Measurements from ENCODE around the gene KCTD1. TPM values are rescaled to one million over a fixed set of nuclear protein-coding genes. Genes with fewer than 3 reads are reported as not detected.

KCTD1 gene
- total and polyA plus RNA-seq, 4 donors, result 5.1 to 13.2 (median 9.3) TPM

- intact Hi-C loops (cut with DNase I), result no loop called here
- whole genome bisulfite sequencing, 2 donors, result 91 to 94% methylated on average over 2 of the region's 2 CpGs
- no peaks in the 10 kb centered on the region for H3K27me3 ChIP-seq (ENCODE audit: control insufficient read depth in 1 of 2, insufficient read depth in 2 of 2, low read length in 1 of 2)
- H3K4me3 ChIP-seq (ENCODE audit: low read length in 2 of 2), result no peak overlapping the region
- H3K36me3 ChIP-seq (ENCODE audit: control insufficient read depth in 1 of 2, insufficient read depth in 2 of 2, low read length in 1 of 2), result no peaks in the 10 kb centered on the region
- no peak for ATAC-seq (ENCODE audit: low FRiP score)
- no peaks in the 10 kb centered on the region for H3K9me3 ChIP-seq (ENCODE audit: control insufficient read depth, low read length)
- DNase-seq, result no peak
- H3K4me1 ChIP-seq (ENCODE audit: control insufficient read depth in 1 of 2, insufficient read depth in 2 of 2, low read length in 2 of 2), result no peaks in the 10 kb centered on the region
- H3K27ac ChIP-seq (ENCODE audit: low read depth in 1 of 2, low read length in 2 of 2), result no peak overlapping the region
Observed at GRCh38 chr18:26516964-26517363, 31.4 kb downstream of the KCTD1 start.

GRCh38 chr18:26515643-26516487 is 32.5 kb downstream of the KCTD1 start:
- ATAC-seq (ENCODE audit: low FRiP score), result no peak
- intact Hi-C loops (cut with DNase I), result no loop called here
- 96 to 97% methylated on average over 9 of the region's 9 CpGs for WGBS, 2 donors
- Histone ChIP-seq H3K4me3 (ENCODE audit: low read length in 2 of 2) (no peak overlapping the region), H3K27me3 (ENCODE audit: control insufficient read depth in 1 of 2, insufficient read depth in 2 of 2, low read length in 1 of 2) (no peaks in the 10 kb centered on the region), H3K36me3 (ENCODE audit: control insufficient read depth in 1 of 2, insufficient read depth in 2 of 2, low read length in 1 of 2) (no peaks in the 10 kb centered on the region), H3K4me1 (ENCODE audit: control insufficient read depth in 1 of 2, insufficient read depth in 2 of 2, low read length in 2 of 2) (no peaks in the 10 kb centered on the region), H3K27ac (ENCODE audit: low read depth in 1 of 2, low read length in 2 of 2) (no peak overlapping the region), H3K9me3 (ENCODE audit: control insufficient read depth, low read length) (no peaks in the 10 kb centered on the region)
- no peak for DNase-seq

- no peak for ATAC-seq (ENCODE audit: low FRiP score)
- Histone ChIP-seq H3K4me3 (ENCODE audit: low read length in 2 of 2) (no peak overlapping the region), H3K27me3 (ENCODE audit: control insufficient read depth in 1 of 2, insufficient read depth in 2 of 2, low read length in 1 of 2) (no peaks in the 10 kb centered on the region), H3K9me3 (ENCODE audit: control insufficient read depth, low read length) (no peaks in the 10 kb centered on the region), H3K4me1 (ENCODE audit: control insufficient read depth in 1 of 2, insufficient read depth in 2 of 2, low read length in 2 of 2) (no peaks in the 10 kb centered on the region), H3K36me3 (ENCODE audit: control insufficient read depth in 1 of 2, insufficient read depth in 2 of 2, low read length in 1 of 2) (no peaks in the 10 kb centered on the region), H3K27ac (ENCODE audit: low read depth in 1 of 2, low read length in 2 of 2) (no peak overlapping the region)
- intact Hi-C loops (cut with DNase I), result no loop called here
- WGBS, 2 donors, result 90 to 91% methylated on average over 10 of the region's 10 CpGs
- no peak for DNase-seq
Observed at GRCh38 chr18:26511339-26512071, 36.8 kb downstream of the KCTD1 start.

- Histone ChIP-seq H3K27me3 (ENCODE audit: control insufficient read depth in 1 of 2, insufficient read depth in 2 of 2, low read length in 1 of 2) (no peaks in the 10 kb centered on the region), H3K4me3 (ENCODE audit: low read length in 2 of 2) (no peak overlapping the region), H3K9me3 (ENCODE audit: control insufficient read depth, low read length) (no peaks in the 10 kb centered on the region), H3K27ac (ENCODE audit: low read depth in 1 of 2, low read length in 2 of 2) (no peak overlapping the region), H3K36me3 (ENCODE audit: control insufficient read depth in 1 of 2, insufficient read depth in 2 of 2, low read length in 1 of 2) (no peaks in the 10 kb centered on the region), H3K4me1 (ENCODE audit: control insufficient read depth in 1 of 2, insufficient read depth in 2 of 2, low read length in 2 of 2) (no peaks in the 10 kb centered on the region)
- DNase-seq (no peak), ATAC-seq (ENCODE audit: low FRiP score) (peak; percentile 73)
- WGBS, 2 donors, result 67 to 69% methylated on average over 3 of the region's 3 CpGs
- intact Hi-C loops (cut with DNase I), result no loop called here
Observed at GRCh38 chr18:26510337-26510736, 38.0 kb downstream of the KCTD1 start.

DNA sequence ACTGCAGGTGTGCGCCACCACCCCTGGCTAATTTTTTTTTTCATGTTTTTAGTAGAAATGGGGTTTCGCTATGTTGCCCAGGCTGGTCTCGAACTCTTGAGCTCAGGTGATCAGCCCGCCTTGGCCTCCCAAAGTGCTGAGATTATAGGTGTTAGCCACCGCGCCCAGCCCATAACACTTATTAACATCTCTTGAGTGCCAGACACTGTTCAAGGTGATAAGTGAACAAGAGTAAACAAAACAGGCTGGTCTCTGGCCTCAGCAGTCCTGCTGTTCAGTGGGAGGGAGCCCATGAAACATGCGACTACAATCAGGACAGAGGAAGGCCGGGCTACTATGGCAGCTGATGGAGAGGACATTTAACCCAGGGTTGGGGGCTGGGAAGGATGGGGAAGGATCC is 42.3 kb downstream of the KCTD1 start:
- Histone ChIP-seq H3K4me3 (ENCODE audit: low read length in 2 of 2) (no peak overlapping the region), H3K9me3 (ENCODE audit: control insufficient read depth, low read length) (no peaks in the 10 kb centered on the region), H3K36me3 (ENCODE audit: control insufficient read depth in 1 of 2, insufficient read depth in 2 of 2, low read length in 1 of 2) (no peaks in the 10 kb centered on the region), H3K27ac (ENCODE audit: low read depth in 1 of 2, low read length in 2 of 2) (no peak overlapping the region), H3K4me1 (ENCODE audit: control insufficient read depth in 1 of 2, insufficient read depth in 2 of 2, low read length in 2 of 2) (no peaks in the 10 kb centered on the region), H3K27me3 (ENCODE audit: control insufficient read depth in 1 of 2, insufficient read depth in 2 of 2, low read length in 1 of 2) (no peaks in the 10 kb centered on the region)
- DNase-seq (no peak), ATAC-seq (ENCODE audit: low FRiP score) (no peak)
- 98 to 99% methylated on average over 8 of the region's 8 CpGs for WGBS, 2 donors
- intact Hi-C loops (cut with DNase I), result no loop called here

DNA sequence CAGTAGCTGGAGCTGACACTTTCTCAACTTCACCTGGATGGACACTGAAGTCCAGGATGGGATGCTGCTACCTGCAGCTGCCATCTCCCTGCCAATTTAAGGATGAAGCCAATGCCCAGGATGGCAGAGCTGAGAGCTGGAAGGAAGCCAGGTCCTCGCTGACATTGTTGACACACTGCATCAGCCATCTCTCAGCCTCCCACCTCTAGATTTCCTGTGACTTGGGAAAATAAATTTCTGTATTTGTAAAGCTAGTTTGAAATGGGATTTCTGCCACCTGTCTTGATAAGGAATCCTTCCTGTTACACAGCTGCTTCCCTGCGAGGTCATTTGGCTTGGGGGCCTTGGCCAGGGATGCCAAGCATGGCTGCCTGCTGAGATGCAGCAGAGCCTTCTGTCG is 43.5 kb downstream of the KCTD1 start:
- H3K36me3 ChIP-seq (ENCODE audit: control insufficient read depth in 1 of 2, insufficient read depth in 2 of 2, low read length in 1 of 2), result no peaks in the 10 kb centered on the region
- no peak overlapping the region for H3K4me3 ChIP-seq (ENCODE audit: low read length in 2 of 2)
- no peak overlapping the region for H3K27ac ChIP-seq (ENCODE audit: low read depth in 1 of 2, low read length in 2 of 2)
- no peak for ATAC-seq (ENCODE audit: low FRiP score)
- WGBS, 2 donors, result 42 to 55% methylated on average over 3 of the region's 3 CpGs
- H3K4me1 ChIP-seq (ENCODE audit: control insufficient read depth in 1 of 2, insufficient read depth in 2 of 2, low read length in 2 of 2), result no peaks in the 10 kb centered on the region
- DNase-seq, result no peak
- intact Hi-C loops (cut with DNase I), result no loop called here
- H3K27me3 ChIP-seq (ENCODE audit: control insufficient read depth in 1 of 2, insufficient read depth in 2 of 2, low read length in 1 of 2), result no peaks in the 10 kb centered on the region
- H3K9me3 ChIP-seq (ENCODE audit: control insufficient read depth, low read length), result no peaks in the 10 kb centered on the region

GRCh38 chr18:26503382-26503781 is 45.0 kb downstream of the KCTD1 start:
- 71 to 74% methylated on average over 7 of the region's 7 CpGs for whole genome bisulfite sequencing, 2 donors
- Histone ChIP-seq H3K36me3 (ENCODE audit: control insufficient read depth in 1 of 2, insufficient read depth in 2 of 2, low read length in 1 of 2) (no peaks in the 10 kb centered on the region), H3K27me3 (ENCODE audit: control insufficient read depth in 1 of 2, insufficient read depth in 2 of 2, low read length in 1 of 2) (no peaks in the 10 kb centered on the region), H3K4me1 (ENCODE audit: control insufficient read depth in 1 of 2, insufficient read depth in 2 of 2, low read length in 2 of 2) (no peaks in the 10 kb centered on the region), H3K4me3 (ENCODE audit: low read length in 2 of 2) (no peak overlapping the region), H3K27ac (ENCODE audit: low read depth in 1 of 2, low read length in 2 of 2) (no peak overlapping the region), H3K9me3 (ENCODE audit: control insufficient read depth, low read length) (no peaks in the 10 kb centered on the region)
- no peak for DNase-seq
- intact Hi-C loops (cut with DNase I), result no loop called here
- ATAC-seq (ENCODE audit: low FRiP score), result no peak

GRCh38 chr18:26502823-26503222 is 45.5 kb downstream of the KCTD1 start:
- intact Hi-C loops (cut with DNase I), result no loop called here
- Histone ChIP-seq H3K9me3 (ENCODE audit: control insufficient read depth, low read length) (no peaks in the 10 kb centered on the region), H3K27me3 (ENCODE audit: control insufficient read depth in 1 of 2, insufficient read depth in 2 of 2, low read length in 1 of 2) (no peaks in the 10 kb centered on the region), H3K36me3 (ENCODE audit: control insufficient read depth in 1 of 2, insufficient read depth in 2 of 2, low read length in 1 of 2) (peaks cover 0 to 3% of the 10 kb centered on the region in 2 donors), H3K27ac (ENCODE audit: low read depth in 1 of 2, low read length in 2 of 2) (no peak overlapping the region), H3K4me3 (ENCODE audit: low read length in 2 of 2) (no peak overlapping the region), H3K4me1 (ENCODE audit: control insufficient read depth in 1 of 2, insufficient read depth in 2 of 2, low read length in 2 of 2) (no peaks in the 10 kb centered on the region)
- ATAC-seq (ENCODE audit: low FRiP score) (no peak), DNase-seq (no peak)
- WGBS, 2 donors, result 95% methylated on average over 4 of the region's 4 CpGs

DNA sequence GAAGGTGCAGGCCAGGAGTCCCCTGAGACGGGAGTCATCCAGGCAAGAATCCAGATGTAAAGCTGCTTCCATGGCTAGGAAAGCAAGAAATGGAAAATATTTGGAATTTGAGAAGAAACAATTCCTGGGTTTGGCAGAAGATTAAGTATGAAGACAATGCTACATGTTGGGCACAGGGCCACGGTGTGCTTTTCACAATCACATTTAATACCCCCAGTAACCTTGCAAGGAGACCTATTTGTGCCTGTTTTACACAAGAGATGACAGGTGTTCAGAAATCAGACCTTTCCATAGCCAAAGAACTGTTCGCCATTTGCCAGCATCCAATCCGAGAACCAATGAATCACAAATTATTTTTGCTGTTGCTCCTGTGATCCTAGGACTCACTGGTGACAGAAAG is 50.5 kb downstream of the KCTD1 start:
- no peaks in the 10 kb centered on the region for H3K4me1 ChIP-seq (ENCODE audit: control insufficient read depth in 1 of 2, insufficient read depth in 2 of 2, low read length in 2 of 2)
- ATAC-seq (ENCODE audit: low FRiP score) (no peak), DNase-seq (no peak)
- WGBS, 2 donors, result 93 to 98% methylated on average over 4 of the region's 4 CpGs
- no peaks in the 10 kb centered on the region for H3K27me3 ChIP-seq (ENCODE audit: control insufficient read depth in 1 of 2, insufficient read depth in 2 of 2, low read length in 1 of 2)
- H3K27ac ChIP-seq (ENCODE audit: low read depth in 1 of 2, low read length in 2 of 2), result no peak overlapping the region
- H3K36me3 ChIP-seq (ENCODE audit: control insufficient read depth in 1 of 2, insufficient read depth in 2 of 2, low read length in 1 of 2), result peaks cover 0 to 5% of the 10 kb centered on the region in 2 donors
- H3K9me3 ChIP-seq (ENCODE audit: control insufficient read depth, low read length), result no peaks in the 10 kb centered on the region
- intact Hi-C loops (cut with DNase I), result no loop called here
- no peak overlapping the region for H3K4me3 ChIP-seq (ENCODE audit: low read length in 2 of 2)
